HL-60 (cell line): Measurements from ENCODE around the gene FXR1.

Source experiments
- DNase-seq, 2 experiments: peaks; one replicate each; pipeline ENCODE4 v3.0.0-alpha.2; 2010 to 2020; ENCODE audit warnings: low read depth in 1 of 2, low spot score in 1 of 2
- H3K27ac ChIP-seq: fragments of 250-450 bp; sonication (Bioruptor Pico); replicated peaks from 2 replicates; pipeline ENCODE4 v1.5.1; 2020; ENCODE audit warnings: mild to moderate bottlenecking, moderate library complexity
- H3K27me3 ChIP-seq: fragments of 250-450 bp; sonication (Bioruptor Pico); 2 replicates; pipeline ENCODE4 v1.5.1; 2021; ENCODE audit warnings: mild to moderate bottlenecking, moderate library complexity; ENCODE audit not compliant: insufficient read depth, poor library complexity, severe bottlenecking
- H3K4me3 ChIP-seq: replicated peaks from 2 replicates; pipeline ENCODE4 v1.5.1; 2011; ENCODE audit warnings: mild to moderate bottlenecking, control low read depth, low read length; ENCODE audit not compliant: insufficient read depth
- GABPA ChIP-seq: IDR thresholded peaks from 2 replicates; pipeline ENCODE4 v1.6.1; 2012; ENCODE audit warnings: low read depth
- POLR2AphosphoS5 ChIP-seq: IDR thresholded peaks from 2 replicates; pipeline ENCODE4 v1.6.1; 2012; ENCODE audit warnings: low read depth
- REST ChIP-seq: IDR thresholded peaks from 2 replicates; pipeline ENCODE4 v1.6.1; 2012; ENCODE audit warnings: low read depth; ENCODE audit not compliant: insufficient replicate concordance
- SPI1 ChIP-seq: IDR thresholded peaks from 2 replicates; pipeline ENCODE4 v1.6.1; 2012; ENCODE audit warnings: low read depth, mild to moderate bottlenecking, borderline replicate concordance
- long read RNA-seq: library from polyadenylated mRNA; unstranded; transcript quantifications from one replicate; pipeline ENCODE4 v2.0.0, GENCODE V29; 2020
- TF ChIP-seq, protein P1 (sequence below): IDR thresholded peaks from one replicate; pipeline ENCODE4 v1.5.1; 2011; ENCODE audit warnings: low read length, control low read depth, inconsistent platforms; ENCODE audit not compliant: insufficient read depth

Gene FXR1
- long read RNA-seq, full-length matches to known transcripts: 324 of 384 reads
- long read RNA-seq, partial matches to known transcripts: 31 of 384 reads
- long read RNA-seq, other reads (novel, unspliced or antisense): 29 of 384 reads

GRCh38 chr3:180912304-180913296 is at the start of gene FXR1:
TSS of gene FXR1 (plus strand) at chr3:180912670. CDS start at chr3:180912686, 16 bp downstream.
- Histone ChIP-seq H3K4me3 (peak within 1 kb of the TSS; percentile 80), H3K27ac (peak within 1 kb of the TSS; percentile 99), H3K27me3 (no peaks in the 10 kb centered on the region)
- peak; percentile 76 to 94 for DNase-seq
- no peak for TF ChIP-seq REST
- TF ChIP-seq, protein P1, sequence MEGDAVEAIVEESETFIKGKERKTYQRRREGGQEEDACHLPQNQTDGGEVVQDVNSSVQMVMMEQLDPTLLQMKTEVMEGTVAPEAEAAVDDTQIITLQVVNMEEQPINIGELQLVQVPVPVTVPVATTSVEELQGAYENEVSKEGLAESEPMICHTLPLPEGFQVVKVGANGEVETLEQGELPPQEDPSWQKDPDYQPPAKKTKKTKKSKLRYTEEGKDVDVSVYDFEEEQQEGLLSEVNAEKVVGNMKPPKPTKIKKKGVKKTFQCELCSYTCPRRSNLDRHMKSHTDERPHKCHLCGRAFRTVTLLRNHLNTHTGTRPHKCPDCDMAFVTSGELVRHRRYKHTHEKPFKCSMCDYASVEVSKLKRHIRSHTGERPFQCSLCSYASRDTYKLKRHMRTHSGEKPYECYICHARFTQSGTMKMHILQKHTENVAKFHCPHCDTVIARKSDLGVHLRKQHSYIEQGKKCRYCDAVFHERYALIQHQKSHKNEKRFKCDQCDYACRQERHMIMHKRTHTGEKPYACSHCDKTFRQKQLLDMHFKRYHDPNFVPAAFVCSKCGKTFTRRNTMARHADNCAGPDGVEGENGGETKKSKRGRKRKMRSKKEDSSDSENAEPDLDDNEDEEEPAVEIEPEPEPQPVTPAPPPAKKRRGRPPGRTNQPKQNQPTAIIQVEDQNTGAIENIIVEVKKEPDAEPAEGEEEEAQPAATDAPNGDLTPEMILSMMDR: peak; percentile 50
- no peak for TF ChIP-seq GABPA
- peak; percentile 77 for TF ChIP-seq POLR2AphosphoS5
- no peak for TF ChIP-seq SPI1

DNA sequence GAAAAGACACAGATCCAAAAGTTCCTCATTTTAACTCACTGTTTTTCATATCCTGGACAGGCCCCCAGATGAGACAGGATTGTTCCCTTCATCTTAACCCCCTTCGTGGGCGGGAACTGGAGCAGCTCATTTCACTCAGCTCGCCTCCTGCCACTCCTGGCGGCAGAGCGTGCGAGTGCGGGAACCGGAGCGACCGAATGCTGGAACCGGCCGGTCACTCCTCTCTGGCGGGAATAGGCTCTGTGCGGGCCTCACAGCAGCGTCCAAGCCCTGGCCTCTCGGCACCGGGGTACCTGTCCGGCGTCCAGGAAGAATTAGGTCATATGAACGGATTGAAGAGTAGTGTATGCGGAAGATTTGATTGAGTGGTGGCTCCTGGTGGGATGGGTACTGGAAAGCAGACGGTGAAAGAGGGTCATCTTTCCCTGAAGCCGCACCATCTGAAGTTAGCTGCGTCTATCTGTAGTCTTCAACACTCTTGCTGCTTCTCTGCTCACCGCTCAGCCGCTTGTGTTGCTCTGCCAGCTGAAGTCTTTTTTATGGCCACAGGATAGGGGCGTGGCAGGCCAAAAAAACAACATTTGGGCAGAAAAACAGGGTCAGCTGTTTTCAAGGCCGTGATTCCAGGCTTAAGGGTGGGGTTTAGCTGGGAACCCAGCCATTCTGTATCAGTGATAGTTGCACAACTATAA is 42.3 kb upstream of the FXR1 start:
- H3K27ac ChIP-seq: no peak overlapping the region
- no peak overlapping the region for H3K4me3 ChIP-seq

More for the DNA sequence above, 42.3 kb upstream of the FXR1 start:
- no peaks in the 10 kb centered on the region for H3K27me3 ChIP-seq
- DNase-seq: no peak
- no peak for TF ChIP-seq SPI1
- TF ChIP-seq, protein P1: no peak
- no peak for TF ChIP-seq POLR2AphosphoS5
- no peak for TF ChIP-seq REST
- no peak for TF ChIP-seq GABPA
